Prostate gland (tissue), 2 donors: Measurements from ENCODE around the gene STXBP4. TPM values are rescaled to one million over a fixed set of nuclear protein-coding genes. Genes with fewer than 3 reads are reported as not detected.

Source experiments
- DNase-seq: peaks from one replicate; pipeline ENCODE4 v3.0.0-alpha.2; 2019; ENCODE audit warnings: low spot score
- H3K27ac ChIP-seq, 2 donors: fragments of 200-600 bp; sonication (generic); 2 replicates each; pipeline ENCODE4 v1.5.1; 2017 to 2019
- H3K27me3 ChIP-seq: fragments of 200-600 bp; sonication (generic); replicated peaks from 2 replicates; pipeline ENCODE4 v1.5.1; 2019; ENCODE audit not compliant: insufficient read depth
- H3K36me3 ChIP-seq, 2 donors: fragments of 200-600 bp; sonication (generic); 1 replicate in 1 of 2; 2 replicates in 1 of 2; pipeline versions ENCODE4 v1.5.1 to v1.8.1; 2017 to 2019
- H3K4me1 ChIP-seq: fragments of 200-600 bp; sonication (generic); replicated peaks from 2 replicates; pipeline ENCODE4 v1.5.1; 2019
- H3K4me3 ChIP-seq, 2 donors: fragments of 200-600 bp; sonication (generic); 2 replicates each; pipeline ENCODE4 v1.5.1; 2017 to 2019
- H3K9me3 ChIP-seq: fragments of 200-600 bp; sonication (generic); 2 replicates; pipeline ENCODE4 v1.5.1; 2017
- CTCF ChIP-seq, 4 experiments: fragments of 200-600 bp in 2 of 4; fragments of 450-650 bp in 2 of 4; sonication (generic) in 2 of 4; IDR thresholded peaks; 1 replicate in 3 of 4; 2 replicates in 1 of 4; pipeline ENCODE4 v1.5.1; 2016 to 2019; ENCODE audit warnings: antibody characterized with exemption in 4 of 4, mild to moderate bottlenecking in 2 of 4, moderate library complexity in 2 of 4
- POLR2A ChIP-seq: fragments of 450-650 bp; IDR thresholded peaks from one replicate; pipeline ENCODE4 v1.6.1; 2016; ENCODE audit warnings: antibody characterized with exemption, mild to moderate bottlenecking
- POLR2AphosphoS5 ChIP-seq: sonication (generic); formaldehyde crosslinking; IDR thresholded peaks from one replicate; pipeline ENCODE4 v1.6.1; 2017; ENCODE audit warnings: antibody characterized with exemption
- WGBS: methylation state at CpG from one replicate; pipeline ENCODE4 v1.1.5; 2018; 5-methylcytosine and 5-hydroxymethylcytosine counted together
- intact Hi-C: fragments of 100-400 bp; cut with DNase I; formaldehyde crosslinking; loops from one replicate; pipeline ENCODE4 v1.14.2; 2022
- total RNA-seq, 2 donors: library from RNA; depleted of rRNA; stranded (reverse); fragments of >200 nt; gene quantifications; one replicate each; pipeline ENCODE4 v1.1.0, GENCODE V29; 2016

The STXBP4 gene
- total RNA-seq, 2 donors from 2014 or later, result 7.2 to 29.0 TPM

- H3K36me3 ChIP-seq, result no peaks in the 10 kb centered on the region
- no peak for DNase-seq
Measured at GRCh38 chr17:55005520-55005919, 37.0 kb downstream of the STXBP4 start.

GRCh38 chr17:55023626-55024025 is 55.1 kb downstream of the STXBP4 start:
- intact Hi-C loops, result no loop called here
- 0% methylated on average over 1 of the region's 1 CpG for WGBS
- Histone ChIP-seq H3K4me1 (no peaks in the 10 kb centered on the region), H3K27ac (no peak overlapping the region), H3K36me3 (no peaks in the 10 kb centered on the region), H3K9me3 (no peaks in the 10 kb centered on the region), H3K27me3 (no peaks in the 10 kb centered on the region), H3K4me3 (no peak overlapping the region)
- no peak for DNase-seq
- TF ChIP-seq POLR2A (no peak), CTCF (IDR thresholded peaks at IDR 0.05) (no peak), POLR2AphosphoS5 (no peak)

More at GRCh38 chr17:55005520-55005919, 37.0 kb downstream of the STXBP4 start:
- intact Hi-C loops, result no loop called here
- Histone ChIP-seq H3K27me3 (no peaks in the 10 kb centered on the region), H3K4me3 (no peak overlapping the region), H3K4me1 (no peaks in the 10 kb centered on the region), H3K27ac (no peak overlapping the region), H3K9me3 (no peaks in the 10 kb centered on the region)
- WGBS, result 85% methylated on average over 1 of the region's 1 CpG
- no peak for TF ChIP-seq POLR2A
- TF ChIP-seq CTCF (IDR thresholded peaks at IDR 0.05), result no peak
- no peak for TF ChIP-seq POLR2AphosphoS5

DNA sequence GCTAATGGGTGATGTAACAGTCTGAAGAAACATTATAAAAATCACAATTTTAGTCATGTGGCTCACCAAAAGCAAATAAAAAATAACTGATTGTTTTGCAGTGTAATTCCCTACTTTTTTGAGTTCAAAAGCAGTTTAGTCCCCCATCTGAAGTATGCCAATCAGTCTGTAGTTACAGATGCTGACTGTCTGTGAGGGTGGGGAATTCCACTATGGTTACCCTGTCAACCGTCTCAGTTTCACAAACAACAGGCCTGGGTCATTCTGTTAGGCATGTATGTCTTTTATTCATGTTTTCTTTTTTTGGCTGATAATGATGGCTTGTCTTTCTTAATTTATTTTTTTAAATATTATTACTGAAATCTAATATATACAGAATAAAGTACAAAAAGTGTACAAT is 69.3 kb downstream of the STXBP4 start:
- intact Hi-C loops, result no loop called here
- Histone ChIP-seq H3K4me1 (no peaks in the 10 kb centered on the region), H3K9me3 (no peaks in the 10 kb centered on the region), H3K4me3 (no peak overlapping the region), H3K27me3 (no peaks in the 10 kb centered on the region), H3K36me3 (no peaks in the 10 kb centered on the region), H3K27ac (no peak overlapping the region)
- DNase-seq, result no peak
- TF ChIP-seq POLR2AphosphoS5 (no peak), POLR2A (no peak), CTCF (IDR thresholded peaks at IDR 0.05) (no peak)
- 0% methylated on average over 1 of the region's 1 CpG for whole genome bisulfite sequencing

GRCh38 chr17:55038291-55038690 is 69.7 kb downstream of the STXBP4 start:
- 100% methylated on average over 1 of the region's 1 CpG for WGBS
- intact Hi-C loops, result no loop called here

More at GRCh38 chr17:55038291-55038690, 69.7 kb downstream of the STXBP4 start:
- TF ChIP-seq POLR2A (no peak), CTCF (IDR thresholded peaks at IDR 0.05) (no peak), POLR2AphosphoS5 (no peak)
- Histone ChIP-seq H3K4me1 (no peaks in the 10 kb centered on the region), H3K36me3 (no peaks in the 10 kb centered on the region), H3K27me3 (no peaks in the 10 kb centered on the region), H3K9me3 (no peaks in the 10 kb centered on the region), H3K4me3 (no peak overlapping the region), H3K27ac (no peak overlapping the region)
- DNase-seq, result no peak
